Brain microvascular endothelial cell (primary cell): ENCODE results near the gene TCOF1.

Experiments used
- DNase-seq: peaks from one replicate; pipeline ENCODE4 v3.0.0-alpha.2; 2020
- H3K27ac ChIP-seq: fragments of 250-450 bp; sonication (Bioruptor Pico); 2 replicates; pipeline ENCODE4 v1.5.1; 2020; ENCODE audit warnings: mild to moderate bottlenecking, moderate library complexity
- H3K27me3 ChIP-seq: fragments of 250-450 bp; sonication (Bioruptor Pico); replicated peaks from 2 replicates; pipeline ENCODE4 v1.5.1; 2020; ENCODE audit warnings: mild to moderate bottlenecking
- H3K36me3 ChIP-seq: fragments of 250-450 bp; sonication (Bioruptor Pico); replicated peaks from 2 replicates; pipeline ENCODE4 v1.5.1; 2020; ENCODE audit warnings: mild to moderate bottlenecking
- H3K4me3 ChIP-seq: 2 replicates; pipeline ENCODE4 v1.5.1; 2011; ENCODE audit warnings: low read depth, mild to moderate bottlenecking, control low read depth, low read length, moderate library complexity
- CTCF ChIP-seq: IDR thresholded peaks from 2 replicates; pipeline ENCODE4 v1.5.1; 2011; ENCODE audit warnings: low read depth, mild to moderate bottlenecking, moderate library complexity, low read length, control low read depth, inconsistent platforms; ENCODE audit errors: missing control alignments
- in situ Hi-C: cut with HindIII; loops from 2 replicates; pipeline ENCODE4 v1.10.0; 2017; ENCODE audit warnings: low sequenced_read_pairs, low pct_ligation_motif_present

The TCOF1 gene

GRCh38 chr5:150429410-150429873 is 71.9 kb downstream of the TCOF1 start:
- Histone ChIP-seq H3K4me3 (no peak overlapping the region), H3K27me3 (no peaks in the 10 kb centered on the region), H3K36me3 (no peaks in the 10 kb centered on the region), H3K27ac (no peak overlapping the region)
- DNase-seq, result no peak
- in situ Hi-C loops, result no loop called here
- no peak for TF ChIP-seq CTCF

GRCh38 chr5:150431048-150431447 is 73.6 kb downstream of the TCOF1 start:
- no peaks in the 10 kb centered on the region for H3K27me3 ChIP-seq
- H3K36me3 ChIP-seq, result no peaks in the 10 kb centered on the region
- H3K4me3 ChIP-seq, result no peak overlapping the region
- TF ChIP-seq CTCF, result no peak
- no peak overlapping the region for H3K27ac ChIP-seq
- no peak for DNase-seq
- in situ Hi-C loops, result no loop called here

- H3K27me3 ChIP-seq, result no peaks in the 10 kb centered on the region
- in situ Hi-C loops, result no loop called here
- H3K36me3 ChIP-seq, result no peaks in the 10 kb centered on the region
- DNase-seq, result no peak
- H3K27ac ChIP-seq, result no peak overlapping the region
- no peak for TF ChIP-seq CTCF
- no peak overlapping the region for H3K4me3 ChIP-seq
Measured at GRCh38 chr5:150431574-150431973, 74.1 kb downstream of the TCOF1 start.

- H3K4me3 ChIP-seq, result no peak overlapping the region
- H3K27me3 ChIP-seq, result no peaks in the 10 kb centered on the region
- H3K36me3 ChIP-seq, result no peaks in the 10 kb centered on the region
- in situ Hi-C loops, result no loop called here
- no peak overlapping the region for H3K27ac ChIP-seq
- TF ChIP-seq CTCF, result no peak
- DNase-seq, result peak; percentile 20
Measured at GRCh38 chr5:150434464-150434863, 77.0 kb downstream of the TCOF1 start.

- no peaks in the 10 kb centered on the region for H3K36me3 ChIP-seq
- peak; percentile 83 for TF ChIP-seq CTCF
- no peak overlapping the region for H3K27ac ChIP-seq
- DNase-seq, result peak; percentile 86
- H3K27me3 ChIP-seq, result no peaks in the 10 kb centered on the region
- in situ Hi-C loops, result no loop called here
- no peak overlapping the region for H3K4me3 ChIP-seq
Measured at GRCh38 chr5:150436141-150436680, 78.7 kb downstream of the TCOF1 start.
